Sigmoid colon (tissue), 4 donors: ENCODE measurements around the gene CCT2.

Experiments used
- CTCF ChIP-seq, 4 experiments: fragments of 450-650 bp in 3 of 4; fragments of 200-600 bp in 1 of 4; IDR thresholded peaks; one replicate each; pipeline ENCODE4 v1.5.1; 2016 to 2019; ENCODE audit warnings: antibody characterized with exemption in 4 of 4, mild to moderate bottlenecking in 3 of 4, moderate library complexity in 2 of 4
- POLR2AphosphoS5 ChIP-seq, 4 donors: sonication (generic); formaldehyde crosslinking; IDR thresholded peaks; one replicate each; pipeline ENCODE4 v1.6.1; 2017; ENCODE audit warnings: antibody characterized with exemption in 4 of 4

DNA sequence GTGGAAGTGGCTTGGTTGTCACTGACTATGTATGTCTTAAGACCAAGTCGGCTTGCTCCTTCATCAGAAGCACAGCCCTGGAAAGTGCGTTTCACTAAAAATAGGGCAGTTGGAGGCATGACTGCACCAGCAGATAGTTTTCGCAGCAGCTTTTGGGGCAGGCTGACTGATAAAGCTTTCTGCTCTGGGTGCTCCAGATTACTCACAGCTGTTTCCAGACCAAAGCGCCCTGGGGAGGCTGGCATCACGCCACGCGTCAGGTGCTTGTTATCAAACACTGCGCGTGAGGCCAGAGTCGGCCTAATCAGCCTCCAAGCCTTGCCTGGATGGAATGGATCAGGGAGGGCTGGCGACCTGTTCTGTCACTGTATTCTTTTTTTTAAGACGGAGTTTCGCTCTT lies 38.7 kb downstream of the CCT2 start:
- no peak for TF ChIP-seq CTCF (IDR thresholded peaks at IDR 0.05)
- no peak for TF ChIP-seq POLR2AphosphoS5 (IDR thresholded peaks at IDR 0.05)
